Panc1 (cell line): ENCODE results near the gene SKI. TPM values are rescaled to one million over a fixed set of nuclear protein-coding genes. Genes with fewer than 3 reads are reported as not detected.

Experiments
- ATAC-seq: fragments of 200-7000 bp; cut with Tn5 transposase; 2 replicates; pipeline ENCODE4 v1.9.1; 2020; ENCODE audit warnings: mild to moderate bottlenecking, moderate library complexity
- BruUV-seq: library from RNA; stranded (reverse); fragments of 400-500 nt; replicated peaks from 2 replicates; lab custom pipeline; 2021; lab: Mats Ljungman, UMichigan
- CTCF ChIA-PET: fragments of 300-600 bp; sonication (Branson Sonifier 250); formaldehyde crosslinking; loops from one replicate; lab custom pipeline; 2022; ENCODE audit warnings: antibody characterized with exemption; lab: Charles Lee
- POLR2A ChIA-PET: fragments of 300-600 bp; sonication (Branson Sonifier 250); formaldehyde crosslinking; loops from one replicate; lab custom pipeline; 2022; ENCODE audit warnings: antibody characterized with exemption; lab: Charles Lee
- DNase-seq: peaks from one replicate; pipeline ENCODE4 v3.0.0-alpha.2; 2010; ENCODE audit warnings: low read depth, low spot score
- H3K27ac ChIP-seq: 2 replicates; pipeline ENCODE4 v1.5.1; 2011; ENCODE audit warnings: mild to moderate bottlenecking, low read length, inconsistent platforms
- H3K27me3 ChIP-seq: fragments of 200-500 bp; sonication (Bioruptor generic); 2 replicates; pipeline ENCODE4 v1.6.0; 2014; ENCODE audit warnings: low read length, inconsistent platforms; ENCODE audit not compliant: control insufficient read depth, insufficient read depth
- H3K36me3 ChIP-seq: fragments of 200-500 bp; sonication (Bioruptor generic); 2 replicates; pipeline ENCODE4 v1.5.1; 2014; ENCODE audit warnings: inconsistent platforms, mild to moderate bottlenecking, low read length, moderate library complexity; ENCODE audit not compliant: control insufficient read depth, insufficient read depth
- H3K4me1 ChIP-seq: 2 replicates; pipeline ENCODE4 v1.5.1; 2011; ENCODE audit warnings: inconsistent platforms, mild to moderate bottlenecking, low read length, moderate library complexity; ENCODE audit not compliant: control insufficient read depth, insufficient read depth
- H3K4me3 ChIP-seq, 2 experiments: 2 replicates each; pipeline ENCODE4 v1.5.1; 2011 to 2012; ENCODE audit warnings: low read depth in 2 of 2, low read length in 2 of 2, mild to moderate bottlenecking in 2 of 2, inconsistent platforms in 1 of 2, moderate library complexity in 1 of 2
- H3K9me3 ChIP-seq: fragments of 200-500 bp; sonication (Bioruptor generic); 2 replicates; pipeline ENCODE4 v1.5.1; 2014; ENCODE audit warnings: low read depth, mild to moderate bottlenecking, inconsistent platforms, low read length, moderate library complexity; ENCODE audit not compliant: control insufficient read depth, insufficient read depth
- CTCF ChIP-seq: fragments of 450-650 bp; IDR thresholded peaks from 2 replicates; pipeline ENCODE4 v1.5.1; 2017; ENCODE audit warnings: mild to moderate bottlenecking
- POLR2AphosphoS5 ChIP-seq: IDR thresholded peaks from 2 replicates; pipeline ENCODE4 v1.6.1; 2012; ENCODE audit warnings: mild to moderate bottlenecking, low read depth, low read length, moderate library complexity
- SIN3A ChIP-seq: IDR thresholded peaks from 2 replicates; pipeline ENCODE4 v1.6.1; 2012; ENCODE audit warnings: low read depth, mild to moderate bottlenecking, low read length, moderate library complexity, borderline replicate concordance; ENCODE audit not compliant: insufficient read depth
- TCF7L2 ChIP-seq: IDR thresholded peaks from 2 replicates; pipeline ENCODE4 v1.6.1; 2011; ENCODE audit warnings: mild to moderate bottlenecking, low read depth, low read length, inconsistent platforms
- in situ Hi-C: cut with HindIII; loops from 2 replicates; pipeline ENCODE4 v1.10.0; 2016; ENCODE audit warnings: low sequenced_read_pairs, low pct_unique_long_range_greater_than_20kb
- intact Hi-C: fragments of 100-400 bp; cut with micrococcal nuclease; formaldehyde crosslinking; loops from one replicate; pipeline ENCODE4 v1.10.0; 2022; ENCODE audit not compliant: unreplicated experiment
- total RNA-seq: library from RNA; stranded (reverse); gene quantifications from one replicate; pipeline ENCODE4 v1.2.1, GENCODE V29; 2021; ENCODE audit not compliant: unreplicated experiment
- TF ChIP-seq, protein P1 (sequence below), 2 experiments: IDR thresholded peaks; 2 replicates each; pipeline ENCODE4 v1.6.1; 2011 to 2012; ENCODE audit warnings: low read depth in 2 of 2, control low read depth in 1 of 2, low read length in 1 of 2, mild to moderate bottlenecking in 1 of 2, moderate library complexity in 1 of 2; ENCODE audit not compliant: insufficient read depth in 1 of 2

The SKI gene
- total RNA-seq, 1 experiment from 2014 or later = 63.2 TPM

GRCh38 chr1:2233997-2234761 lies 6.1 kb downstream of the SKI start:
- peaks cover 42% of the 10 kb centered on the region for H3K4me1 ChIP-seq
- CTCF ChIA-PET = interaction anchor here (0.7 to 1.4 kb wide), 2 partner anchors 39 to 84 kb away, joined by 3 to 5 read pairs; partner anchors contain the start of gene FAAP20
- peak overlapping the region in 1 of 2 experiments; percentile 20; a peak in 1 of 4 replicates for H3K4me3 ChIP-seq
- no peaks in the 10 kb centered on the region for H3K9me3 ChIP-seq
- TF ChIP-seq TCF7L2 (no peak), SIN3A (no peak), POLR2AphosphoS5 (no peak), CTCF (no peak)
- TF ChIP-seq, protein P1, sequence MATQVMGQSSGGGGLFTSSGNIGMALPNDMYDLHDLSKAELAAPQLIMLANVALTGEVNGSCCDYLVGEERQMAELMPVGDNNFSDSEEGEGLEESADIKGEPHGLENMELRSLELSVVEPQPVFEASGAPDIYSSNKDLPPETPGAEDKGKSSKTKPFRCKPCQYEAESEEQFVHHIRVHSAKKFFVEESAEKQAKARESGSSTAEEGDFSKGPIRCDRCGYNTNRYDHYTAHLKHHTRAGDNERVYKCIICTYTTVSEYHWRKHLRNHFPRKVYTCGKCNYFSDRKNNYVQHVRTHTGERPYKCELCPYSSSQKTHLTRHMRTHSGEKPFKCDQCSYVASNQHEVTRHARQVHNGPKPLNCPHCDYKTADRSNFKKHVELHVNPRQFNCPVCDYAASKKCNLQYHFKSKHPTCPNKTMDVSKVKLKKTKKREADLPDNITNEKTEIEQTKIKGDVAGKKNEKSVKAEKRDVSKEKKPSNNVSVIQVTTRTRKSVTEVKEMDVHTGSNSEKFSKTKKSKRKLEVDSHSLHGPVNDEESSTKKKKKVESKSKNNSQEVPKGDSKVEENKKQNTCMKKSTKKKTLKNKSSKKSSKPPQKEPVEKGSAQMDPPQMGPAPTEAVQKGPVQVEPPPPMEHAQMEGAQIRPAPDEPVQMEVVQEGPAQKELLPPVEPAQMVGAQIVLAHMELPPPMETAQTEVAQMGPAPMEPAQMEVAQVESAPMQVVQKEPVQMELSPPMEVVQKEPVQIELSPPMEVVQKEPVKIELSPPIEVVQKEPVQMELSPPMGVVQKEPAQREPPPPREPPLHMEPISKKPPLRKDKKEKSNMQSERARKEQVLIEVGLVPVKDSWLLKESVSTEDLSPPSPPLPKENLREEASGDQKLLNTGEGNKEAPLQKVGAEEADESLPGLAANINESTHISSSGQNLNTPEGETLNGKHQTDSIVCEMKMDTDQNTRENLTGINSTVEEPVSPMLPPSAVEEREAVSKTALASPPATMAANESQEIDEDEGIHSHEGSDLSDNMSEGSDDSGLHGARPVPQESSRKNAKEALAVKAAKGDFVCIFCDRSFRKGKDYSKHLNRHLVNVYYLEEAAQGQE (IDR thresholded peaks at IDR 0.05; ENCODE audit: insufficient read depth in 1 of 2, low read depth in 2 of 2, low read length in 1 of 2) = no peak
- ATAC-seq (no peak), DNase-seq (no peak)
- POLR2A ChIA-PET = interaction anchor here (0.5 to 0.7 kb wide), 3 partner anchors 27 to 324 kb away, joined by 3 to 6 read pairs (median 4); no protein-coding TSS in a partner anchor
- no TSS peak for BruUV-seq
- intact Hi-C loops (loop anchor here (5.0 kb wide), 1 partner anchor 78 kb away; no protein-coding TSS in a partner anchor), in situ Hi-C loops (no loop called here)
- no peak overlapping the region; the same call in 1 of the 2 replicates for H3K27ac ChIP-seq
- no peaks in the 10 kb centered on the region for H3K27me3 ChIP-seq
- peaks cover 2% of the 10 kb centered on the region; the same call in 1 of the 2 replicates for H3K36me3 ChIP-seq

GRCh38 chr1:2234762-2235113 lies 6.6 kb downstream of the SKI start:
- ATAC-seq (no peak), DNase-seq (no peak)
- no peak overlapping the region for H3K4me3 ChIP-seq
- no TSS peak for BruUV-seq
- H3K4me1 ChIP-seq = peaks cover 48% of the 10 kb centered on the region
- intact Hi-C loops = loop anchor here (5.0 kb wide), 1 partner anchor 78 kb away; no protein-coding TSS in a partner anchor
- POLR2A ChIA-PET = interaction anchor here (0.7 kb wide), 1 partner anchor 28 kb away, joined by 4 read pairs; no protein-coding TSS in a partner anchor
- in situ Hi-C loops = no loop called here
- CTCF ChIA-PET = no interaction called here
- no peaks in the 10 kb centered on the region for H3K9me3 ChIP-seq
- TF ChIP-seq POLR2AphosphoS5 (no peak), CTCF (no peak), TCF7L2 (no peak), SIN3A (no peak)
- TF ChIP-seq, protein P1 (IDR thresholded peaks at IDR 0.05; ENCODE audit: insufficient read depth in 1 of 2, low read depth in 2 of 2, low read length in 1 of 2) = no peak
- no peak overlapping the region for H3K27ac ChIP-seq
- peaks cover under 1% of the 10 kb centered on the region; the same call in 1 of the 2 replicates for H3K36me3 ChIP-seq
- H3K27me3 ChIP-seq = no peaks in the 10 kb centered on the region
